ENCODE data around the gene PARP11. TPM values are rescaled to one million over a fixed set of nuclear protein-coding genes. Genes with fewer than 3 reads are reported as not detected.

The PARP11 gene
- total RNA-seq, 1 donor from 2014 or later, result 4.8 TPM

DNA sequence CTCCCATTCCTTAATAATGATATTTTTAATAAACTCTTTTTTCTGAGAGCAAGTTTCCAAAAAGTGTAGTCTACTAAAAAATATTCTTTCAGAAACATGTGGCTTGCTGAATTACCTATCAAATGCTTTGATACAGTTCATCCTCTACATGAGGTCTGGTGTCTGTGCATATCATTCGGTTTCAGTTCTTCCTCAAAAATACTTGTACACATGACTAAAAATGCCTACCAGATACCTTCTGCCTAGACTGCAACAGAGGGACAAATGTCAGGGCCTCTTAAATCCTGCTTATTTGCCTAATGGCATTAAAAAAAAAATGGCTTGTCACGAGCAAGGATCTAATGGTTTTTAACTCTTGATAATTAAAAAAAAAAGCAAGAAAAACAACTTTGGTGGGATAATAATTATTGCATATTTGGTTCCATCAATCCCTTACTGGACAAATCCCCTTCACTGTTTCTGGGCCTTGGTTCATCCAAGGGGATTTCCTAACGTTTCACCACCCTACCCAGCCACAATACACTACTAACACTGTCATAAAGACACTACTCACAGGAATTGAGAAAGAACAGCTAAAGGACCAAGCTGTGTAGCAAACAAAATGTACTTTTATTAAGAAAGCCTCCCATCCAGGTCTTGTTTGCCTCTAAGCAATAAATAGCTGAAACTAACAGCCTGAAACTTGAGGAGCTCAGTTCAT is 45.7 kb downstream of the PARP11 start:
- DNase-seq (ENCODE audit: low spot score) (no peak), ATAC-seq (no peak)

GRCh38 chr12:3821441-3821840 is 51.8 kb downstream of the PARP11 start:
- DNase-seq (ENCODE audit: low spot score) (no peak), ATAC-seq (no peak)

GRCh38 chr12:3820122-3820521 is 53.1 kb downstream of the PARP11 start:
- ATAC-seq (no peak), DNase-seq (ENCODE audit: low spot score) (no peak)

- ATAC-seq, result no peak
Measured at GRCh38 chr12:3816266-3816665, 56.9 kb downstream of the PARP11 start.

GRCh38 chr12:3815094-3815766 is 58.0 kb downstream of the PARP11 start:
- ATAC-seq (peak; percentile 88), DNase-seq (ENCODE audit: low spot score) (no peak)

More at GRCh38 chr12:3816266-3816665, 56.9 kb downstream of the PARP11 start:
- DNase-seq (ENCODE audit: low spot score), result no peak

DNA sequence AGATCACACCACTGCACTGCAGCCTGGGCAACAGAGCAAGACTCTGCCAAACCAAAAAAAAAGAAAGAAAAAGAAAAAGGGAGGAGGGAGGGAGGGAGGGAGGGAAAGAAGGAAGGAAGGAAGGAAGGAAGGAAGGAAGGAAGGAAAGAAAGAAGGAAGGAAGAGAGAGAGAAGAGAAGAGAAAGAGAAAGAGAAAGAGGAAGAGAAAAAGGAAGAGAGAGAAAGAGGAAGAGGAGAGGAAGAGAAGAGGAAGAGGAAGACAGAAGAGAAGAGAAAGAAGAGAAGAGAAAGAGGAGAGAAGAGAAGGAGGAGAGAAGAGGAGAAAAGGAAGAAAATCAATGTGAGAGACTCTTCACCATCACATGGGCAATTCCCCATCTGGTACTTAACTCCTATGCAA is 62.7 kb downstream of the PARP11 start:
- ATAC-seq (no peak), DNase-seq (ENCODE audit: low spot score) (no peak)

DNA sequence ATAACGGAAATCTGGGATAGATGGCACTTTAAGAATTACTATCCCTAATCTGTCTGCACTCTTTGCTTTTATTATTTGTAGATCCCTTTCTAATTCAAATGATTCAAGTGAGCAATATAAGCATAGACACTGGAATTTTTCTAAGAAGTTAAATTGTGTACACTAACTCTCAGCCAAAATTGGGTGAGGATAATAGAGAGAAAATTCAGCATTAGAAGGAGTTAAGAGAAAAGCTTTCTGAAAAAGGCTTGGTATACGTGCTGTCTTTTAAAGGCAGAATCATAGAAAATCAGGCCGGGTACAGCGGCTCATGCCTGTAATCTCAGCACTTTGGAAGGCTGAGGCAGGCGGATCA is 63.2 kb downstream of the PARP11 start:
- no peak for ATAC-seq
- DNase-seq (ENCODE audit: low spot score), result no peak

DNA sequence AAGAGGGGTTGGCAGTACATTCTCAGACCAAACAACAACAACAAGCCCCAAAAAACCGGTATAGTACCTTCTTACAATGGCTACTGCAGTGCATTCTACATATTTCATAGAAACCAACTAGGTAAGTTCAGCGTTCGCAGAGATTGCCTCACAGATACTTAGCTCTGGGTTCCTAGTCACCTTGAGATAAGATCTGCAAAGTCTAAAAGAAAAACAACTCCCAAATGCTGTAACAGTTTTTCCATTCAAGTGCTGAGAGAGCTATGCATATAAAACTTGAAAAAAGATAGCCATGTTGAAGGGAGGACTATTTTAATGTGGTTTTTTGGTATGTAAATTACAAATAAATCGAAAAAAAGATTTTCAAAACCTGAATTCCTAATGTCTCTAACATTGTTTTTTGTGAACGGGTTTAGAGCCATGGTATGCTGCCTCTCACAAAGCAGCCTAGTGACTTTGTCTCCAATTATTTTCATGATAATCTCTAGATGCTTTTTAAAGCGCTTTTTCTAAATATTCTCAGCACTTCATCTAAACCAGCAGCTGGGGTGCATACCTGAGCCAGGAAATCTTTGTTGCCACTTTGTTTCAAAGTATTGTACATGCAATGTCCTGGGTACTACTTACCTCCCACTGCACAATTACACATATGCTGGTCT is 63.7 kb downstream of the PARP11 start:
- ATAC-seq (no peak), DNase-seq (ENCODE audit: low spot score) (no peak)

GRCh38 chr12:3805077-3805476 is 68.1 kb downstream of the PARP11 start:
- DNase-seq (ENCODE audit: low spot score), result no peak
- no peak for ATAC-seq

- DNase-seq (ENCODE audit: low spot score) (peak; percentile 81), ATAC-seq (peak; percentile 97)
Measured at GRCh38 chr12:3803865-3804472, 69.2 kb downstream of the PARP11 start.

DNA sequence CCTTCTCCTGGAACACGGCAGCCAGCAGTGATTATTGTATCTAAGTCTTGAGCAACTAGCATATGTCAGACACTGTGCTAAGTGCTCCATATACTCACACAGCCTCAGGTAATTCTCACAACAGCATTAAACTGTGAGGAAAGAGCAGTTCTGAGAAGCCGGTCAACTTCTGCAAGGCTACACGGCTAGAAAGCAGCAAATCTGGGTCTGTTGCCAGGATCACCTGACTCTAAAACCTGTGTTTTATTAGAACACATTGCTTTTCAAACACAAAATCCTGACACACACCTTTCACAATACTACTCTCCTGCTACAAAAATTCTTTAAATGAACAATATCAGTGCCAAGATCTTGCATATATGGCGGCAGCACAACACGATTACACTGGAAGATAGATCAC is 70.5 kb downstream of the PARP11 start:
- ATAC-seq (peak; percentile 54), DNase-seq (ENCODE audit: low spot score) (no peak)

- ATAC-seq (peak; percentile 15), DNase-seq (ENCODE audit: low spot score) (no peak)
Measured at GRCh38 chr12:3797531-3798048, 75.6 kb downstream of the PARP11 start.

DNA sequence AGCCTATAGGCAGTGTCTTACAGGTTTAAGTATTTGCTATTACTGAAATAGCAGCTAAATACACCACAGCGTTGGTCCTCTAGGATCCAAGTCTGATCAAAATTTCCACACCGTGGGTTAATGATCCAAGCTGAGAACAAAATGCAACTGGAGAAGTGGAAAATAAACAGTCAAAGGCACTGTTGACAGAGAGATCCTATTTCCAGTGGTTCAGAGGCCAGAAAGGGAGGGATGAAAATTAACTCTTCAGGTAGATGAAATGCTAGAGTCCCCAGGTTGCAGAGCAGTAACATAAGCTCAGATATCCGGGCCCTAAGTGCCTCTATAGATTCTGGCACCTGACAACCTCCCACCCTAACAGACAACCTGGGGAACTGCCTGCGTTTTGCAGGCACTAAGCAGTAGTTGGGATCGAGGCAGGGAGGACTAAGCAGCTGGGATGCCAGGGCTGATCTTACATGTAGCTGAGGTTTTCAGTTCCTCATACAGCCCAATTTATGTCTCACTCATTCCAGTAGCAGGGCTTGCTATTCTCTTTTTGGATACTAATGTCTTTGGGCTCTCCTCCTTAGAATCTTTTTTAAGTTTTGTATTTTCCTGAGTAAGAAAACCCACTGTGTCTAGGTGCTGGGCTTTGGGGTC is 77.6 kb downstream of the PARP11 start:
- ATAC-seq, result peak; percentile 69
- DNase-seq (ENCODE audit: low spot score), result peak; percentile 54

DNA sequence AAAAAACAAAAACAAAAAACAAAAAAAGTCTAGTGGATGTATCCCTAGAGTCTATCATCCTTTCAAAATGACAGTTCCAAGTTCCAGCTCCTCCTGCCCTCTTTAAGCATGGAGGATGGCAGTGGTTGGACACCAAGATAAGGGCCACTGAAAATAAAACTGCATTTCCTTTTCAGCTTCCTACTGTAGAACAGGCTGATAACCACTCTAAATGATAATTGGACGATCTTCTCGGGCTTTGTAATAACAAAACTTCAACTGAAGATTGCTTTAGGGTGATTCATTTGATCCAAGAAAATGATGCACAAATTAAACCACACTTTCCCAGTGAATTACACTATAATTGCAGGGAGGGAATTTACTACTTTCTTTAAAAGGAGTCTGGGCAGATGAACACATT is 78.1 kb downstream of the PARP11 start:
- DNase-seq (ENCODE audit: low spot score), result no peak
- no peak for ATAC-seq

GRCh38 chr12:3792623-3793288 is 80.4 kb downstream of the PARP11 start:
- ATAC-seq, result peak; percentile 80

GRCh38 chr12:3791256-3791874 is 81.8 kb downstream of the PARP11 start:
- peak; percentile 55 for DNase-seq (ENCODE audit: low spot score)
- ATAC-seq, result peak; percentile 53

More at GRCh38 chr12:3792623-3793288, 80.4 kb downstream of the PARP11 start:
- DNase-seq (ENCODE audit: low spot score), result peak; percentile 76

- ATAC-seq (no peak), DNase-seq (ENCODE audit: low spot score) (no peak)
Measured at GRCh38 chr12:3790642-3791041, 82.6 kb downstream of the PARP11 start.

DNA sequence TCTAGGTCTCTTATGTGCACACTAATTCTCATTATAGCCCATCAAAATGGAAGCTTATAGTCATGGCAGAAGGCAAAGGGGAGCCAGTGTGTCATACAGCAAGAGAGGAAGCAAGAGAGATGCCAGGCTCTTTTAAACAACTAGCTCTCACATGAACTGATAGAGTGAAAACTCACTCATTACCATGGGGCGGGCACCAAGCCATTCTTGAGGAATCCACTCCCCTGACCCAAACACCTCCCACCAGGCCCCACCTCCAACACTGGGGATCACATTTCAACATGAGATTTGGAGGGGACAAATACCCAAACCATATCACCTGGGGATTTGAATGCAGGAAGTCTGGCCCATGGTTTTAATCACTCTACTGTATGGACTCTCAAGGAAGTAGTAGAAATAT is 83.4 kb downstream of the PARP11 start:
- no peak for ATAC-seq
- no peak for DNase-seq (ENCODE audit: low spot score)

DNA sequence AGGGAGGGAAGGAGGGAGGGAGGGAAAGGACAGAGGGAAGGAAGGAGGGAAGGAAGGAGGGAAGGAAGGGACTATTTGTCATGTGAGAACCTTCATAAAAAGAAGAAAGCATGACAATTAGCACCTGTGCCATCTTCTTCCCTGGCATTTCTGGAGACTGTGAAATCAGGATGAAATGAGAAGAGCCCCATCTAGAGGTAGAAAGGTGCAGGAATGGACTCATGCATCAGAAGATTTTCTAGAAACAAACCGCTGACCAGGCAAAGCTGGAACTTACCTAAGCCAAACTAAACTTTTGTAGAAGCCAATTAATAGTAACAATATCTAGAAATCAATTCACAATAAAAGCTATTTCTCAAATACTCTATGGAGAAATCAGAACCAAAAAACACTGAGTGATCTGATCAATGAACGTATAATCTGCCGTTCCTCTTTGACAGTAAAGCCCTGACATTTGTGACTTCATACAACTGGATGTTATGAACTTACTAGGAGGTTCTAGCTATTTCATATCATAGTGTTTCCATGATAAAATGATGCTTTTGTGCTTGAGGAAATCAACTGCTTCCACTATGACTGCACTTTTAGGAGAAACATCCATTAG is 95.9 kb downstream of the PARP11 start:
- ATAC-seq (peak; percentile 96), DNase-seq (ENCODE audit: low spot score) (no peak)
